ENCODE data around the gene RAB12.

DNA sequence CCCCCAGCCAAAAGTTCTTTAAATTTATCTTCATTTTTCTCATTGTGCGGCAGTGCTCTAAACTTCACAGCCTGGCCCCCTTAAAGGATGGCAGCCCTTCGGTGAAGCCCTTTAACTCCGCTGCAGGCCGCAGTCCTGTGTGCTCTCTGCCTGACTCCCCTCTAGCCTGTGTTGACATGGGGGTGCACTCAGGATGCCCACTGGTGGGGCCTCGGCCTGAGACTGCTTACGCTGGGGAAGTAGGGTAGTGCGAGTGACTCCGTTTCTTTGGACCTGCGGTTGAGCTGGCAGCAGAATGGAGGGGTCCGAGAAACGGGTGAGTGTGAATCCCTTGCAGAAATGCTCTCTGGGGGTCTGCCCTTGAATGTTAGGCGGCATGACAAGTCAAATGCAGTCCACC lies 5.6 kb downstream of the RAB12 start:
- TF ChIP-seq CTCF (IDR thresholded peaks at IDR 0.05; ENCODE audit: low read depth, low read length, poor library complexity, severe bottlenecking) = no peak
- TF ChIP-seq EZH2phosphoT487 (IDR thresholded peaks at IDR 0.05; ENCODE audit: borderline replicate concordance, low read length) = no peak

Data from DOHH2 (cell line).